Endothelial cell of umbilical vein (primary cell): Measurements from ENCODE around the gene RAB24. TPM values are rescaled to one million over a fixed set of nuclear protein-coding genes. Genes with fewer than 3 reads are reported as not detected.

Experiments used
- BruUV-seq: library from RNA; stranded (reverse); fragments of 400-500 nt; replicated peaks from 2 replicates; lab custom pipeline; 2021; lab: Mats Ljungman, UMichigan
- CTCF ChIA-PET: fragments of 300-600, 350-600 bp; sonication (Branson Sonifier 250); formaldehyde crosslinking; loops from one replicate; lab custom pipeline; 2021; ENCODE audit warnings: antibody characterized with exemption, inconsistent platforms; lab: Charles Lee
- POLR2A ChIA-PET: fragments of 300-600, 350-600 bp; sonication (Branson Sonifier 250); formaldehyde crosslinking; loops from one replicate; lab custom pipeline; 2021; ENCODE audit warnings: antibody characterized with exemption, inconsistent platforms; lab: Charles Lee
- DNase-seq: peaks from one replicate; pipeline ENCODE4 v3.0.0-alpha.2; 2011; ENCODE audit warnings: low read depth, low spot score
- FAIRE-seq: peaks from 2 replicates; lab custom pipeline; 2011; peaks lifted over from hg19 to GRCh38; lab: Jason Lieb, UNC
- H2AFZ ChIP-seq: 2 replicates; pipeline ENCODE4 v1.6.0; 2012; ENCODE audit warnings: low read depth, low read length, control low read depth, inconsistent platforms
- H3K27ac ChIP-seq: 2 replicates; pipeline ENCODE4 v1.5.1; 2011; ENCODE audit warnings: low read depth, mild to moderate bottlenecking, control low read depth, low read length, moderate library complexity; ENCODE audit not compliant: insufficient read depth
- H3K27me3 ChIP-seq, 2 experiments: 2 replicates each; pipeline versions ENCODE4 v1.6.0 to v1.6.1; 2011; ENCODE audit warnings: low read length in 2 of 2, mixed read lengths in 1 of 2; ENCODE audit not compliant: control insufficient read depth in 2 of 2, insufficient read depth in 2 of 2
- H3K36me3 ChIP-seq, 2 experiments: 2 replicates in 1 of 2; 3 replicates in 1 of 2; pipeline ENCODE4 v1.5.1; 2011; ENCODE audit warnings: low read length in 2 of 2, mild to moderate bottlenecking in 1 of 2, moderate library complexity in 1 of 2; ENCODE audit not compliant: control insufficient read depth in 2 of 2, insufficient read depth in 2 of 2; ENCODE audit errors: extremely low read depth in 1 of 2
- H3K4me1 ChIP-seq: 3 replicates; pipeline ENCODE4 v1.5.1; 2011; ENCODE audit warnings: mild to moderate bottlenecking, low read length; ENCODE audit not compliant: control insufficient read depth, insufficient read depth; ENCODE audit errors: extremely low read depth
- H3K4me2 ChIP-seq: 2 replicates; pipeline ENCODE4 v1.6.1; 2011; ENCODE audit warnings: low read length, control low read depth, mixed read lengths; ENCODE audit not compliant: insufficient read depth
- H3K4me3 ChIP-seq, 3 experiments: fragments of 200-600 bp in 1 of 3; sonication (generic), shearing (Covaris generic) in 1 of 3; replicated peaks in 1 of 3; 2 replicates each; pipeline ENCODE4 v1.5.1; 2011 to 2016; ENCODE audit warnings: control low read depth in 3 of 3, low read length in 3 of 3, mild to moderate bottlenecking in 2 of 3, inconsistent platforms in 1 of 3, low read depth in 1 of 3, moderate library complexity in 1 of 3; ENCODE audit not compliant: insufficient read depth in 1 of 3
- H3K79me2 ChIP-seq: 2 replicates; pipeline ENCODE4 v1.6.0; 2012; ENCODE audit warnings: low read length, inconsistent platforms; ENCODE audit not compliant: control insufficient read depth, insufficient read depth
- H3K9ac ChIP-seq: replicated peaks from 2 replicates; pipeline ENCODE3; 2011; ENCODE audit warnings: low read length, control low read depth; ENCODE audit not compliant: insufficient read depth; ENCODE audit errors: extremely low read depth
- H3K9me1 ChIP-seq: replicated peaks from 3 replicates; pipeline ENCODE4 v1.6.0; 2011; ENCODE audit warnings: mild to moderate bottlenecking, low read length; ENCODE audit not compliant: control insufficient read depth, insufficient read depth; ENCODE audit errors: extremely low read depth
- H3K9me3 ChIP-seq: replicated peaks from 2 replicates; pipeline ENCODE4 v1.5.1; 2012; ENCODE audit warnings: low read length, inconsistent platforms; ENCODE audit not compliant: control insufficient read depth, insufficient read depth
- H4K20me1 ChIP-seq: replicated peaks from 2 replicates; pipeline ENCODE3; 2011; ENCODE audit warnings: mild to moderate bottlenecking, low read length; ENCODE audit not compliant: control insufficient read depth, insufficient read depth; ENCODE audit errors: extremely low read depth
- CTCF ChIP-seq, 2 donors: IDR thresholded peaks; 1 replicate in 1 of 2; 2 replicates in 1 of 2; pipeline ENCODE4 v1.5.1; 2011; ENCODE audit warnings: low read length in 2 of 2, mild to moderate bottlenecking in 2 of 2, moderate library complexity in 2 of 2, control low read depth in 1 of 2, inconsistent platforms in 1 of 2, low read depth in 1 of 2; ENCODE audit not compliant: insufficient read depth in 1 of 2; ENCODE audit errors: extremely low read depth in 1 of 2
- EZH2 ChIP-seq: IDR thresholded peaks from 2 replicates; pipeline ENCODE4 v1.6.1; 2012; ENCODE audit warnings: borderline replicate concordance, low read depth, mild to moderate bottlenecking, moderate library complexity, low read length, inconsistent platforms; ENCODE audit not compliant: severe bottlenecking
- FOS ChIP-seq: IDR thresholded peaks from 2 replicates; pipeline ENCODE4 v1.6.1; 2011; ENCODE audit warnings: mild to moderate bottlenecking, low read length, moderate library complexity, borderline replicate concordance; ENCODE audit not compliant: insufficient read depth
- GATA2 ChIP-seq: IDR thresholded peaks from 2 replicates; pipeline ENCODE4 v1.7.0; 2011; ENCODE audit warnings: low read depth, mild to moderate bottlenecking, moderate library complexity, mixed read lengths, low read length; ENCODE audit not compliant: insufficient read length, insufficient read depth
- JUN ChIP-seq: IDR thresholded peaks from 2 replicates; pipeline ENCODE4 v1.6.1; 2011; ENCODE audit warnings: borderline replicate concordance, low read depth; ENCODE audit not compliant: insufficient read length, insufficient read depth
- MAX ChIP-seq: IDR thresholded peaks from 2 replicates; pipeline ENCODE4 v1.6.1; 2011; ENCODE audit not compliant: insufficient read depth, insufficient read length
- MYC ChIP-seq: IDR thresholded peaks from one replicate; pipeline ENCODE4 v1.6.1; 2011; ENCODE audit warnings: mild to moderate bottlenecking, low read depth, low read length
- POLR2A ChIP-seq: IDR thresholded peaks from 2 replicates; pipeline ENCODE4 v1.6.1; 2012; ENCODE audit warnings: low read depth, mild to moderate bottlenecking, control low read depth, low read length
- POLR2AphosphoS5 ChIP-seq: IDR thresholded peaks from 2 replicates; pipeline ENCODE4 v1.6.1; 2012; ENCODE audit warnings: low read depth, mild to moderate bottlenecking, control low read depth, low read length, moderate library complexity; ENCODE audit not compliant: insufficient read depth
- dilution Hi-C: fragments of 300-500 bp; cut with MboI; formaldehyde crosslinking; loops from one replicate; pipeline ENCODE4 v1.15.0; 2019; ENCODE audit warnings: low sequenced_read_pairs; ENCODE audit not compliant: extremely low pct_ligation_motif_present
- intact Hi-C: fragments of 100-400 bp; cut with micrococcal nuclease; formaldehyde crosslinking; loops from one replicate; pipeline ENCODE4 v1.10.0; 2022
- polyA plus RNA-seq, 4 experiments: library from polyadenylated mRNA; depleted of rRNA in 3 of 4; stranded (reverse) in 3 of 4; unstranded in 1 of 4; fragments of >200 nt; gene quantifications; 2 replicates each; pipeline versions ENCODE4 v1.2.1 to v1.2.3, GENCODE V29; 2011 to 2012; ENCODE audit warnings: missing spikeins in 1 of 4
- total RNA-seq: library from RNA; stranded (reverse); gene quantifications from 2 replicates; pipeline ENCODE4 v1.2.3, GENCODE V29; 2021

RAB24 gene
- total and polyA plus RNA-seq, 2 donors (not counting 3 experiments of a cell fraction or from before 2014, with no cell fraction given) = 20.7 to 44.0 TPM

GRCh38 chr5:177288191-177288590, 15.3 kb downstream of the RAB24 start:
- H3K9me1 ChIP-seq = no peaks in the 10 kb centered on the region

More at GRCh38 chr5:177288191-177288590, 15.3 kb downstream of the RAB24 start:
- Histone ChIP-seq H3K79me2 (no peaks in the 10 kb centered on the region), H3K4me3 (no peak overlapping the region), H3K9ac (no peak overlapping the region), H3K4me1 (no peaks in the 10 kb centered on the region), H3K27ac (no peak overlapping the region), H3K27me3 (no peaks in the 10 kb centered on the region), H2AFZ (no peak overlapping the region), H3K4me2 (no peak overlapping the region), H3K36me3 (peaks cover 17 to 29% of the 10 kb centered on the region in 2 experiments), H3K9me3 (no peaks in the 10 kb centered on the region), H4K20me1 (no peaks in the 10 kb centered on the region)
- intact Hi-C loops (no loop called here), dilution Hi-C loops (no loop called here)
- ChIA-PET POLR2A (no interaction called here), CTCF (interaction anchor here (1.9 kb wide), 1 partner anchor 21 kb away, joined by 6 read pairs; no protein-coding TSS in a partner anchor)
- no TSS peak for BruUV-seq
- TF ChIP-seq MYC (no peak), POLR2AphosphoS5 (no peak), FOS (no peak), MAX (no peak), JUN (no peak), POLR2A (no peak), CTCF (IDR thresholded peaks at IDR 0.05; ENCODE audit: extremely low read depth in 1 of 2, insufficient read depth in 1 of 2, low read depth in 1 of 2, low read length in 2 of 2) (no peak), GATA2 (no peak), EZH2 (no peak)
- FAIRE-seq (no peak), DNase-seq (no peak)
